ENCODE measurements around the gene REEP5.

DNA sequence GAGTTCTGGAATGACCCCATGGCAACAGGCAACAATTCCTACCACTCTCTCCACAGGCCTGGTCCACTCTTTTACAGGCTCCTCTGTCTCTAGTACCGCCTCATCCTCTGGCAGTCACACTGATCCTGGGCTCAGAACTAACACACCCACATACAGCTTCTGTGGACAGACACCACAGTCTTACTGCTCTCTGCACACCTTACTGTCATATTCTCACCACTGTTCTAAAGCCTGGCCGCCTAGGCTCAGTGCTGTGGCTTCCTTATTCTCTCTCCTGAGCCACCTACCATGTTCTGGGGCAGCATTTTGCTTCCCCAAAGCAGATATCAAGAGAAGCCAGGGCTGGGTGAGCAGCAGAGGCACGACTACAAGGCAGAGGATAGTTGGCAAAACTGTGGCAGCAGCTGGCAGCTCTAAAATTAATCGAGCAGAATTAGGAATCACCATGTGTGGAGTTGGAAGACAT, 14.8 kb downstream of the REEP5 start:
- TF ChIP-seq, protein P1, sequence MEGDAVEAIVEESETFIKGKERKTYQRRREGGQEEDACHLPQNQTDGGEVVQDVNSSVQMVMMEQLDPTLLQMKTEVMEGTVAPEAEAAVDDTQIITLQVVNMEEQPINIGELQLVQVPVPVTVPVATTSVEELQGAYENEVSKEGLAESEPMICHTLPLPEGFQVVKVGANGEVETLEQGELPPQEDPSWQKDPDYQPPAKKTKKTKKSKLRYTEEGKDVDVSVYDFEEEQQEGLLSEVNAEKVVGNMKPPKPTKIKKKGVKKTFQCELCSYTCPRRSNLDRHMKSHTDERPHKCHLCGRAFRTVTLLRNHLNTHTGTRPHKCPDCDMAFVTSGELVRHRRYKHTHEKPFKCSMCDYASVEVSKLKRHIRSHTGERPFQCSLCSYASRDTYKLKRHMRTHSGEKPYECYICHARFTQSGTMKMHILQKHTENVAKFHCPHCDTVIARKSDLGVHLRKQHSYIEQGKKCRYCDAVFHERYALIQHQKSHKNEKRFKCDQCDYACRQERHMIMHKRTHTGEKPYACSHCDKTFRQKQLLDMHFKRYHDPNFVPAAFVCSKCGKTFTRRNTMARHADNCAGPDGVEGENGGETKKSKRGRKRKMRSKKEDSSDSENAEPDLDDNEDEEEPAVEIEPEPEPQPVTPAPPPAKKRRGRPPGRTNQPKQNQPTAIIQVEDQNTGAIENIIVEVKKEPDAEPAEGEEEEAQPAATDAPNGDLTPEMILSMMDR (IDR thresholded peaks at IDR 0.05): no peak
- TF ChIP-seq POLR2AphosphoS5 (IDR thresholded peaks at IDR 0.05) (no peak), POLR2A (IDR thresholded peaks at IDR 0.05) (no peak)
